ENCODE data around the gene HDAC4.

HDAC4 gene

GRCh38 chr2:239222706-239223309, 178.0 kb downstream of the HDAC4 start:
- Histone ChIP-seq H3K27ac (ENCODE audit: low read depth, low read length, poor library complexity, severe bottlenecking) (no peak overlapping the region), H3K4me1 (ENCODE audit: insufficient read depth, low read length, severe bottlenecking) (no peaks in the 10 kb centered on the region), H3K27me3 (ENCODE audit: insufficient read depth, low read length) (no peaks in the 10 kb centered on the region), H3K9ac (ENCODE audit: low read length) (no peak overlapping the region), H3K9me2 (ENCODE audit: low read depth, low read length) (no peaks in the 10 kb centered on the region), H2AFZ (ENCODE audit: low read length) (no peak overlapping the region), H3K4me2 (ENCODE audit: low read length) (no peak overlapping the region), H3F3A (ENCODE audit: insufficient read depth, low read length) (no peaks in the 10 kb centered on the region), H3K79me2 (ENCODE audit: insufficient read depth, low read length) (no peaks in the 10 kb centered on the region), H3K4me3 (ENCODE audit: low read depth, low read length, poor library complexity, severe bottlenecking) (no peak overlapping the region), H3K36me3 (ENCODE audit: insufficient read depth, low read length) (no peaks in the 10 kb centered on the region), H3K9me3 (ENCODE audit: low read length) (no peaks in the 10 kb centered on the region), H4K20me1 (ENCODE audit: insufficient read depth, low read length) (no peaks in the 10 kb centered on the region)
- TF ChIP-seq EZH2 (IDR thresholded peaks at IDR 0.05; ENCODE audit: borderline replicate concordance, low read length) (no peak), CTCF (IDR thresholded peaks at IDR 0.05; ENCODE audit: low read length) (no peak)

GRCh38 chr2:239222312-239222660, 178.5 kb downstream of the HDAC4 start:
- TF ChIP-seq EZH2 (IDR thresholded peaks at IDR 0.05; ENCODE audit: borderline replicate concordance, low read length) (no peak), CTCF (IDR thresholded peaks at IDR 0.05; ENCODE audit: low read length) (no peak)
- no peak overlapping the region for H3K9ac ChIP-seq (ENCODE audit: low read length)
- H3K79me2 ChIP-seq (ENCODE audit: insufficient read depth, low read length): no peaks in the 10 kb centered on the region
- no peaks in the 10 kb centered on the region for H3K36me3 ChIP-seq (ENCODE audit: insufficient read depth, low read length)
- no peak overlapping the region for H2AFZ ChIP-seq (ENCODE audit: low read length)
- H3F3A ChIP-seq (ENCODE audit: insufficient read depth, low read length): no peaks in the 10 kb centered on the region
- no peak overlapping the region for H3K4me3 ChIP-seq (ENCODE audit: low read depth, low read length, poor library complexity, severe bottlenecking)
- no peaks in the 10 kb centered on the region for H3K27me3 ChIP-seq (ENCODE audit: insufficient read depth, low read length)
- no peaks in the 10 kb centered on the region for H3K9me3 ChIP-seq (ENCODE audit: low read length)
- H3K9me2 ChIP-seq (ENCODE audit: low read depth, low read length): no peaks in the 10 kb centered on the region
- H3K4me1 ChIP-seq (ENCODE audit: insufficient read depth, low read length, severe bottlenecking): no peaks in the 10 kb centered on the region
- no peak overlapping the region for H3K27ac ChIP-seq (ENCODE audit: low read depth, low read length, poor library complexity, severe bottlenecking)
- H3K4me2 ChIP-seq (ENCODE audit: low read length): no peak overlapping the region
- no peaks in the 10 kb centered on the region for H4K20me1 ChIP-seq (ENCODE audit: insufficient read depth, low read length)

- H3K9me2 ChIP-seq (ENCODE audit: low read depth, low read length): no peaks in the 10 kb centered on the region
- H3K4me1 ChIP-seq (ENCODE audit: insufficient read depth, low read length, severe bottlenecking): no peaks in the 10 kb centered on the region
- H3K79me2 ChIP-seq (ENCODE audit: insufficient read depth, low read length): no peaks in the 10 kb centered on the region
- no peaks in the 10 kb centered on the region for H3K36me3 ChIP-seq (ENCODE audit: insufficient read depth, low read length)
- no peak overlapping the region for H3K4me3 ChIP-seq (ENCODE audit: low read depth, low read length, poor library complexity, severe bottlenecking)
- no peak overlapping the region for H3K4me2 ChIP-seq (ENCODE audit: low read length)
- no peaks in the 10 kb centered on the region for H3F3A ChIP-seq (ENCODE audit: insufficient read depth, low read length)
- TF ChIP-seq EZH2 (IDR thresholded peaks at IDR 0.05; ENCODE audit: borderline replicate concordance, low read length) (no peak), CTCF (IDR thresholded peaks at IDR 0.05; ENCODE audit: low read length) (no peak)
- no peak overlapping the region for H2AFZ ChIP-seq (ENCODE audit: low read length)
- no peaks in the 10 kb centered on the region for H3K27me3 ChIP-seq (ENCODE audit: insufficient read depth, low read length)
- H3K9me3 ChIP-seq (ENCODE audit: low read length): no peaks in the 10 kb centered on the region
- H4K20me1 ChIP-seq (ENCODE audit: insufficient read depth, low read length): no peaks in the 10 kb centered on the region
- no peak overlapping the region for H3K27ac ChIP-seq (ENCODE audit: low read depth, low read length, poor library complexity, severe bottlenecking)
- no peak overlapping the region for H3K9ac ChIP-seq (ENCODE audit: low read length)
Measured at GRCh38 chr2:239220981-239221396, 179.8 kb downstream of the HDAC4 start.
